ENCODE measurements around the gene TSPEAR. TPM values are rescaled to one million over a fixed set of nuclear protein-coding genes. Genes with fewer than 3 reads are reported as not detected.

Gene TSPEAR
- total and polyA plus RNA-seq, 12 donors, result under 0.01 to 3.4 (median 1.0) TPM; not detected in 3

- no peak for TF ChIP-seq CTCF (IDR thresholded peaks at IDR 0.05)
- Histone ChIP-seq H3K9me3 (peaks cover 0 to 30% (median 0%) of the 10 kb centered on the region in 11 donors), H3K27me3 (peaks cover 0 to 35% (median 5%) of the 10 kb centered on the region in 7 donors), H3K27ac (no peak overlapping the region), H3K4me3 (no peak overlapping the region), H3K36me3 (no peaks in the 10 kb centered on the region), H3K4me1 (peaks cover 0 to 6% (median 0%) of the 10 kb centered on the region in 9 donors)
- intact Hi-C loops (cut with DNase I), result loop anchor here in 1 of 10 donors (10.0 kb wide), 1 partner anchor 129 kb away; no protein-coding TSS in a partner anchor
- 62 to 79% methylated on average over 8 of the region's 8 CpGs for WGBS, 2 donors
- ATAC-seq, result no peak
- DNase-seq, result no peak
Measured at GRCh38 chr21:44615466-44615865, 95.9 kb downstream of the TSPEAR start.

- Histone ChIP-seq H3K36me3 (no peaks in the 10 kb centered on the region), H3K27me3 (peaks cover 0 to 35% (median 5%) of the 10 kb centered on the region in 7 donors), H3K4me3 (no peak overlapping the region), H3K4me1 (peaks cover 0 to 6% (median 0%) of the 10 kb centered on the region in 9 donors), H3K27ac (no peak overlapping the region), H3K9me3 (peaks cover 0 to 30% (median 4%) of the 10 kb centered on the region in 11 donors)
- TF ChIP-seq CTCF (IDR thresholded peaks at IDR 0.05), result no peak
- no peak for DNase-seq
- ATAC-seq, result no peak
- intact Hi-C loops (cut with DNase I), result loop anchor here in 1 of 10 donors (10.0 kb wide), 1 partner anchor 130 kb away; no protein-coding TSS in a partner anchor
- 89 to 90% methylated on average over 28 of the region's 28 CpGs for WGBS, 2 donors
Measured at GRCh38 chr21:44614961-44615391, 96.4 kb downstream of the TSPEAR start.

- no peak for TF ChIP-seq CTCF (IDR thresholded peaks at IDR 0.05)
- DNase-seq (no peak), ATAC-seq (no peak)
- intact Hi-C loops (cut with DNase I), result loop anchor here in 1 of 10 donors (10.0 kb wide), 1 partner anchor 131 kb away; no protein-coding TSS in a partner anchor
- Histone ChIP-seq H3K4me1 (peaks cover 0 to 6% (median 0%) of the 10 kb centered on the region in 9 donors), H3K36me3 (no peaks in the 10 kb centered on the region), H3K27me3 (peaks cover 0 to 35% (median 5%) of the 10 kb centered on the region in 7 donors), H3K9me3 (peaks cover 0 to 30% (median 11%) of the 10 kb centered on the region in 11 donors), H3K4me3 (no peak overlapping the region), H3K27ac (no peak overlapping the region)
- WGBS, 2 donors, result 80 to 81% methylated on average over 20 of the region's 20 CpGs
Measured at GRCh38 chr21:44614161-44614631, 97.2 kb downstream of the TSPEAR start.

GRCh38 chr21:44613386-44614155, 97.8 kb downstream of the TSPEAR start:
- 87 to 89% methylated on average over 26 of the region's 26 CpGs for WGBS, 2 donors
- no peak for DNase-seq
- no peak for TF ChIP-seq CTCF (IDR thresholded peaks at IDR 0.05)
- Histone ChIP-seq H3K27ac (no peak overlapping the region), H3K36me3 (no peaks in the 10 kb centered on the region), H3K4me3 (no peak overlapping the region), H3K4me1 (peaks cover 0 to 2% (median 0%) of the 10 kb centered on the region in 9 donors), H3K9me3 (peaks cover 0 to 35% (median 14%) of the 10 kb centered on the region in 11 donors), H3K27me3 (peaks cover 0 to 35% (median 5%) of the 10 kb centered on the region in 7 donors)
- no peak for ATAC-seq
- intact Hi-C loops (cut with DNase I), result loop anchor here in 1 of 10 donors (10.0 kb wide), 1 partner anchor 131 kb away; no protein-coding TSS in a partner anchor
